Parathyroid adenoma (tissue), 2 donors: ENCODE data around the gene LRRTM3.

Source experiments
- H2AFZ ChIP-seq: fragments of 300-600 bp; sonication (generic); one replicate; pipeline ENCODE4 v1.7.0; 2017; ENCODE audit warnings: antibody characterized with exemption, mild to moderate bottlenecking
- H3K27ac ChIP-seq: fragments of 300-600 bp; sonication (generic); one replicate; pipeline ENCODE4 v1.7.0; 2017
- H3K27me3 ChIP-seq: fragments of 300-600 bp; sonication (generic); one replicate; pipeline ENCODE4 v1.7.0; 2017; ENCODE audit warnings: low read length; ENCODE audit not compliant: control insufficient read depth, insufficient read depth
- H3K36me3 ChIP-seq: fragments of 300-600 bp; sonication (generic); one replicate; pipeline ENCODE4 v1.7.0; 2017; ENCODE audit warnings: low read length; ENCODE audit not compliant: control insufficient read depth, insufficient read depth
- H3K4me1 ChIP-seq: fragments of 300-600 bp; sonication (generic); one replicate; pipeline ENCODE4 v1.7.0; 2017; ENCODE audit warnings: control low read depth
- H3K4me2 ChIP-seq: fragments of 300-600 bp; sonication (generic); one replicate; pipeline ENCODE4 v1.7.0; 2017; ENCODE audit warnings: low read length
- H3K4me3 ChIP-seq: fragments of 300-600 bp; sonication (generic); one replicate; pipeline ENCODE4 v1.7.0; 2017; ENCODE audit warnings: low read depth, low read length
- H3K79me2 ChIP-seq: fragments of 300-600 bp; sonication (generic); one replicate; pipeline ENCODE4 v1.7.0; 2017; ENCODE audit warnings: control low read depth
- H3K9ac ChIP-seq: fragments of 300-600 bp; sonication (generic); one replicate; pipeline ENCODE4 v1.7.0; 2017; ENCODE audit warnings: mild to moderate bottlenecking
- H3K9me3 ChIP-seq: fragments of 300-600 bp; sonication (generic); one replicate; pipeline ENCODE4 v1.7.0; 2017; ENCODE audit warnings: low read length; ENCODE audit not compliant: control insufficient read depth
- CTCF ChIP-seq: fragments of 300-600 bp; sonication (generic); IDR thresholded peaks from one replicate; pipeline ENCODE4 v1.7.0; 2017; ENCODE audit warnings: antibody characterized with exemption, mild to moderate bottlenecking
- donor health status: primary hyperparathyroidism.

LRRTM3 gene

GRCh38 chr10:66882271-66882670 lies 43.6 kb upstream of the LRRTM3 start:
- TF ChIP-seq CTCF, result no peak
- H3K79me2 ChIP-seq, result no peaks in the 10 kb centered on the region
- H3K36me3 ChIP-seq, result no peaks in the 10 kb centered on the region
- no peak overlapping the region for H3K27ac ChIP-seq
- no peaks in the 10 kb centered on the region for H3K4me1 ChIP-seq
- H3K4me2 ChIP-seq, result no peak overlapping the region
- no peak overlapping the region for H3K4me3 ChIP-seq
- no peak overlapping the region for H3K9ac ChIP-seq
- no peak overlapping the region for H2AFZ ChIP-seq
- H3K27me3 ChIP-seq, result no peaks in the 10 kb centered on the region
- no peaks in the 10 kb centered on the region for H3K9me3 ChIP-seq

- H3K4me1 ChIP-seq, result no peaks in the 10 kb centered on the region
- H3K4me3 ChIP-seq, result no peak overlapping the region
- no peaks in the 10 kb centered on the region for H3K79me2 ChIP-seq
- H2AFZ ChIP-seq, result no peak overlapping the region
- no peak overlapping the region for H3K27ac ChIP-seq
- no peaks in the 10 kb centered on the region for H3K9me3 ChIP-seq
- TF ChIP-seq CTCF, result no peak
- no peaks in the 10 kb centered on the region for H3K36me3 ChIP-seq
- H3K4me2 ChIP-seq, result no peak overlapping the region
- H3K9ac ChIP-seq, result no peak overlapping the region
- H3K27me3 ChIP-seq, result no peaks in the 10 kb centered on the region
Observed at GRCh38 chr10:66886848-66887247, 39.0 kb upstream of the LRRTM3 start.

GRCh38 chr10:66888237-66888636 lies 37.6 kb upstream of the LRRTM3 start:
- TF ChIP-seq CTCF, result no peak
- H3K36me3 ChIP-seq, result no peaks in the 10 kb centered on the region
- no peak overlapping the region for H2AFZ ChIP-seq
- no peaks in the 10 kb centered on the region for H3K9me3 ChIP-seq
- H3K4me2 ChIP-seq, result no peak overlapping the region
- no peaks in the 10 kb centered on the region for H3K79me2 ChIP-seq
- no peak overlapping the region for H3K4me3 ChIP-seq
- H3K27ac ChIP-seq, result no peak overlapping the region
- no peaks in the 10 kb centered on the region for H3K27me3 ChIP-seq
- no peaks in the 10 kb centered on the region for H3K4me1 ChIP-seq
- no peak overlapping the region for H3K9ac ChIP-seq

- no peaks in the 10 kb centered on the region for H3K79me2 ChIP-seq
- H3K4me3 ChIP-seq, result no peak overlapping the region
- H3K4me1 ChIP-seq, result no peaks in the 10 kb centered on the region
- TF ChIP-seq CTCF, result no peak
- no peak overlapping the region for H3K27ac ChIP-seq
- no peak overlapping the region for H2AFZ ChIP-seq
- no peak overlapping the region for H3K9ac ChIP-seq
- H3K4me2 ChIP-seq, result no peak overlapping the region
- no peaks in the 10 kb centered on the region for H3K36me3 ChIP-seq
- no peaks in the 10 kb centered on the region for H3K27me3 ChIP-seq
- H3K9me3 ChIP-seq, result no peaks in the 10 kb centered on the region
Observed at GRCh38 chr10:66892871-66893270, 33.0 kb upstream of the LRRTM3 start.

- Histone ChIP-seq H3K79me2 (no peaks in the 10 kb centered on the region), H3K27ac (no peak overlapping the region), H3K9me3 (no peaks in the 10 kb centered on the region), H3K27me3 (no peaks in the 10 kb centered on the region), H2AFZ (no peak overlapping the region), H3K4me1 (no peaks in the 10 kb centered on the region), H3K9ac (no peak overlapping the region), H3K4me3 (no peak overlapping the region), H3K36me3 (no peaks in the 10 kb centered on the region), H3K4me2 (no peak overlapping the region)
- TF ChIP-seq CTCF, result no peak
Observed at GRCh38 chr10:66910671-66911070, 15.2 kb upstream of the LRRTM3 start.
